Tibial nerve (tissue), 3 donors: ENCODE measurements around the gene SUN5.

ENCODE experiments used
- CTCF ChIP-seq, 5 experiments: fragments of 200-600 bp in 3 of 5; fragments of 450-650 bp in 2 of 5; sonication (generic) in 3 of 5; IDR thresholded peaks; one replicate each; pipeline ENCODE4 v1.5.1; 2016 to 2019; ENCODE audit warnings: antibody characterized with exemption in 5 of 5, mild to moderate bottlenecking in 3 of 5, moderate library complexity in 2 of 5
- POLR2A ChIP-seq, 2 donors: fragments of 450-650 bp; IDR thresholded peaks; one replicate each; pipeline ENCODE4 v1.6.1; 2017; ENCODE audit warnings: antibody characterized with exemption in 2 of 2, mild to moderate bottlenecking in 2 of 2, moderate library complexity in 2 of 2

- TF ChIP-seq CTCF (IDR thresholded peaks at IDR 0.05), result no peak
- TF ChIP-seq POLR2A (IDR thresholded peaks at IDR 0.05), result no peak
These were observed 37.1 kb downstream of the SUN5 start for GRCh38 chr20:32966881-32967781.
